SK-N-SH (cell line): ENCODE results near the gene FBXL7. TPM values are rescaled to one million over a fixed set of nuclear protein-coding genes. Genes with fewer than 3 reads are reported as not detected.

Source experiments
- CTCF ChIA-PET: fragments of 300-600, 350-600 bp; formaldehyde crosslinking; extraction: SDS; loops from one replicate; lab custom pipeline; 2021; lab: Yijun Ruan, JAX
- POLR2A ChIA-PET: fragments of 350-600 bp; sonication (Branson Sonifier 250); formaldehyde crosslinking; extraction: SDS; loops from one replicate; lab custom pipeline; 2020; ENCODE audit warnings: antibody characterized with exemption, inconsistent platforms; lab: Yijun Ruan, JAX
- DNase-seq: peaks from one replicate; pipeline ENCODE4 v3.0.0; 2012
- H2AFZ ChIP-seq: fragments of 200-600 bp; sonication (generic); 2 replicates; pipeline ENCODE4 v1.8.1; 2016; ENCODE audit warnings: antibody characterized with exemption, mild to moderate bottlenecking, low read depth
- H3F3A ChIP-seq: fragments of 200-600 bp; sonication (generic); replicated peaks from 2 replicates; pipeline ENCODE3; 2016; ENCODE audit warnings: antibody characterized with exemption, mild to moderate bottlenecking; ENCODE audit not compliant: insufficient read depth
- H3K27ac ChIP-seq, 2 experiments: fragments of 200-500 bp in 1 of 2; fragments of 200-600 bp in 1 of 2; sonication (Bioruptor generic) in 1 of 2; sonication (generic), shearing (Covaris generic) in 1 of 2; 2 replicates each; pipeline versions ENCODE4 v1.5.1 to v1.6.1; 2014 to 2016; ENCODE audit warnings: low read depth in 2 of 2, inconsistent platforms in 1 of 2, low read length in 1 of 2, mild to moderate bottlenecking in 1 of 2, mixed read lengths in 1 of 2
- H3K27me3 ChIP-seq: fragments of 200-600 bp; sonication (generic), shearing (Covaris generic); 2 replicates; pipeline ENCODE4 v1.6.1; 2016; ENCODE audit warnings: mixed run types; ENCODE audit not compliant: insufficient read depth
- H3K36me3 ChIP-seq, 2 experiments: fragments of 200-500 bp in 1 of 2; fragments of 200-600 bp in 1 of 2; sonication (Bioruptor generic) in 1 of 2; sonication (generic) in 1 of 2; replicated peaks in 1 of 2; 2 replicates each; pipeline versions ENCODE3 to v1.5.1; 2014 to 2016; ENCODE audit warnings: low read length in 1 of 2, mild to moderate bottlenecking in 1 of 2; ENCODE audit not compliant: insufficient read depth in 2 of 2, control insufficient read depth in 1 of 2
- H3K4me1 ChIP-seq, 2 experiments: fragments of 200-500 bp in 1 of 2; fragments of 200-600 bp in 1 of 2; sonication (Bioruptor generic) in 1 of 2; sonication (generic), shearing (Covaris generic) in 1 of 2; 2 replicates each; pipeline versions ENCODE4 v1.5.1 to v1.6.1; 2014 to 2016; ENCODE audit warnings: low read depth in 1 of 2, low read length in 1 of 2, mixed run types in 1 of 2; ENCODE audit not compliant: insufficient read depth in 2 of 2, control insufficient read depth in 1 of 2
- H3K4me2 ChIP-seq: fragments of 200-600 bp; sonication (generic), shearing (Covaris generic); 2 replicates; pipeline ENCODE4 v1.6.1; 2017; ENCODE audit warnings: mixed run types
- H3K4me3 ChIP-seq, 2 experiments: fragments of 200-500 bp in 1 of 2; fragments of 200-600 bp in 1 of 2; sonication (Bioruptor generic) in 1 of 2; sonication (generic), shearing (Covaris generic) in 1 of 2; 2 replicates each; pipeline versions ENCODE4 v1.5.1 to v1.8.1; 2014 to 2016; ENCODE audit warnings: low read depth in 2 of 2, inconsistent platforms in 1 of 2, low read length in 1 of 2, mild to moderate bottlenecking in 1 of 2, mixed read lengths in 1 of 2, moderate library complexity in 1 of 2
- H3K79me2 ChIP-seq: fragments of 200-600 bp; sonication (generic); 2 replicates; pipeline ENCODE4 v1.8.1; 2017; ENCODE audit warnings: mild to moderate bottlenecking; ENCODE audit not compliant: insufficient read depth
- H3K9ac ChIP-seq: fragments of 200-600 bp; sonication (generic); 2 replicates; pipeline ENCODE4 v1.6.1; 2017; ENCODE audit warnings: mixed run types
- H3K9me2 ChIP-seq: fragments of 200-600 bp; sonication (generic); 2 replicates; pipeline ENCODE4 v1.6.1; 2017; ENCODE audit warnings: mixed run types
- H3K9me3 ChIP-seq: fragments of 200-600 bp; sonication (generic); 2 replicates; pipeline ENCODE4 v1.6.1; 2017; ENCODE audit warnings: mixed run types, mild to moderate bottlenecking, moderate library complexity
- H4K20me1 ChIP-seq: fragments of 200-600 bp; sonication (generic); 2 replicates; pipeline ENCODE4 v1.6.1; 2017; ENCODE audit warnings: mild to moderate bottlenecking, mixed run types; ENCODE audit not compliant: insufficient read depth
- EZH2phosphoT487 ChIP-seq: fragments of 200-600 bp; sonication (generic); IDR thresholded peaks from 2 replicates; pipeline ENCODE4 v1.6.1; 2017; ENCODE audit warnings: low read depth, mixed run types, mild to moderate bottlenecking, antibody characterized with exemption, moderate library complexity, borderline replicate concordance
- FOXM1 ChIP-seq: IDR thresholded peaks from 2 replicates; pipeline ENCODE4 v1.4.0; 2012; ENCODE audit warnings: low read depth, mild to moderate bottlenecking
- GABPA ChIP-seq: IDR thresholded peaks from 2 replicates; pipeline ENCODE4 v1.4.0; 2012; ENCODE audit warnings: low read depth, mild to moderate bottlenecking
- MEF2A ChIP-seq: IDR thresholded peaks from 2 replicates; pipeline ENCODE4 v1.4.0; 2012; ENCODE audit warnings: low read depth, borderline replicate concordance
- MXI1 ChIP-seq: IDR thresholded peaks from 2 replicates; pipeline ENCODE4 v1.6.1; 2012; ENCODE audit warnings: mild to moderate bottlenecking, low read depth, low read length, improper control_type of control experiment
- POLR2AphosphoS5 ChIP-seq: IDR thresholded peaks from 2 replicates; pipeline ENCODE4 v1.6.1; 2012; ENCODE audit warnings: low read depth, low read length
- RFX5 ChIP-seq: IDR thresholded peaks from 2 replicates; pipeline ENCODE4 v1.6.1; 2012; ENCODE audit warnings: mild to moderate bottlenecking, improper control_type of control experiment, low read length
- RXRA ChIP-seq: IDR thresholded peaks from 2 replicates; pipeline ENCODE4 v1.4.0; 2012; ENCODE audit warnings: low read depth, mild to moderate bottlenecking, borderline replicate concordance
- USF2 ChIP-seq: fragments of 150-350 bp; IDR thresholded peaks from 2 replicates; pipeline ENCODE4 v1.6.1; 2017; ENCODE audit warnings: antibody characterized with exemption, low read length, low read depth, borderline replicate concordance
- WGBS: methylation state at CpG from one replicate; pipeline ENCODE4 v1.1.6; 2017; ENCODE audit warnings: low lambda C conversion rate; 5-methylcytosine and 5-hydroxymethylcytosine counted together
- polyA plus RNA-seq, 3 experiments: library from polyadenylated mRNA; depleted of rRNA; stranded (reverse); fragments of >200 nt; gene quantifications; 2 replicates each; pipeline ENCODE4 v1.2.3, GENCODE V29; 2012

The FBXL7 gene
- polyA plus RNA-seq, 1 of the 3 experiments (the other 2 are of a cell fraction) = 7.0 TPM

DNA sequence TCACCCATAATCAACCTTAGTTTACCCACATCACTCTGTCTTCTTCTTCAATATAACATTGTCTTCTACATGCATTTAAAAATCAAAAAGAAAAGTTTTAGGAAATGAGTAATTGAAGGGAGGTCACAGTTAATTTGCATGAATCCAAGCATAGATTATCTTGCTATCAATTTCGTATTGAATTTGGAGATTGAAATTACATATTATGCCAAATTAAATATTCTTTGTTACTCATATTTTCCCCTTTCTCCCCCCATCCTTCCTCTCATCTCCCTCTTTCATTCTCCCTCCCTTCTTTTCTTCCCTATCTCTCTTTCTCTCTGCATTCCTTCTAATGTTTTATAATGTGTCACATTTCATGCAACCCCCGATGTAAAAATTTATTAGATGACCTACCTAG, 303.3 kb downstream of the FBXL7 start:
- 64% methylated on average over 2 of the region's 2 CpGs for WGBS
- POLR2A ChIA-PET = no interaction called here

DNA sequence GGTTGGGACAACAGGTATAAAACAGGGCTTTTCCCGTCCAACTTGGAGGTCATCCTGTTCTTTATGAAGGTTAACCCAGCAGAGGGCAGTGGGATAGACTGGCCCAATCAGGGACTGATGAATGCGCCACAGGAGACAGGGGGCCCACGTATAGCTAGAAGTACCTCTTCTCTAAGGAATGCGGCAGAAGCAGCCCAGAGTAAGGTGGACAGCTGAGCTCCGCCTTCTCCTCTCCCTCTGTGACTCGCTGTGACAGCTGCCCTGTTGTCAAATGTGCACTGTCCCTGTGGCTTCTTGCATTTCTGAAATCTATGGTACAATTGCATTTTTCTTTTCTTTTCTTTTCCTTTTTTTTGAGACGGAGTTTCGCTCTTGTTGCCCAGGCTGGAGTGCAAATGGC, 306.6 kb downstream of the FBXL7 start:
- no peaks in the 10 kb centered on the region for H3K9me2 ChIP-seq
- no peak for DNase-seq
- peak overlapping the region in 1 of 2 experiments; percentile 3; a peak in 1 of 4 replicates for H3K27ac ChIP-seq
- no peak overlapping the region for H3K4me2 ChIP-seq
- no peaks in the 10 kb centered on the region for H3K27me3 ChIP-seq
- H3K9me3 ChIP-seq = no peaks in the 10 kb centered on the region
- POLR2A ChIA-PET = no interaction called here
- H4K20me1 ChIP-seq = no peaks in the 10 kb centered on the region
- peaks cover 3% of the 10 kb centered on the region for H3F3A ChIP-seq
- no peaks in the 10 kb centered on the region for H3K36me3 ChIP-seq
- TF ChIP-seq MXI1 = no peak
- TF ChIP-seq USF2 = no peak
- TF ChIP-seq POLR2AphosphoS5 = no peak
- no peak for TF ChIP-seq EZH2phosphoT487
- no peak for TF ChIP-seq MEF2A
- no peak for TF ChIP-seq RFX5
- whole genome bisulfite sequencing = 90% methylated on average over 8 of the region's 8 CpGs
- no peak overlapping the region for H3K9ac ChIP-seq
- peaks cover 14 to 23% of the 10 kb centered on the region in 2 experiments; a peak in 3 of 4 replicates for H3K4me1 ChIP-seq
- H2AFZ ChIP-seq = no peak overlapping the region
- no peak overlapping the region for H3K4me3 ChIP-seq
- 0 out of 2 replicates have a peak, but pooled peaks cover 4% of the 10 kb centered on the region for H3K79me2 ChIP-seq
- CTCF ChIA-PET = interaction anchor here (0.6 to 2.2 kb wide), 5 partner anchors 16 to 650 kb away, joined by 3 to 10 read pairs (median 3); no protein-coding TSS in a partner anchor

More for the DNA sequence above, 303.3 kb downstream of the FBXL7 start:
- Histone ChIP-seq H3K4me1 (peaks cover 10 to 18% of the 10 kb centered on the region in 2 experiments; a peak in 3 of 4 replicates), H3K9me3 (no peaks in the 10 kb centered on the region), H3K27me3 (no peaks in the 10 kb centered on the region), H2AFZ (no peak overlapping the region), H3F3A (peaks cover 3% of the 10 kb centered on the region), H3K79me2 (no peaks in the 10 kb centered on the region), H3K4me2 (no peak overlapping the region), H3K9me2 (no peaks in the 10 kb centered on the region), H3K27ac (no peak overlapping the region), H3K36me3 (no peaks in the 10 kb centered on the region), H3K9ac (no peak overlapping the region), H4K20me1 (no peaks in the 10 kb centered on the region), H3K4me3 (no peak overlapping the region)
- CTCF ChIA-PET = no interaction called here
- DNase-seq = no peak
- TF ChIP-seq POLR2AphosphoS5 = no peak
- TF ChIP-seq FOXM1 = no peak
- no peak for TF ChIP-seq RXRA
- TF ChIP-seq EZH2phosphoT487 = no peak
- TF ChIP-seq GABPA = no peak
- no peak for TF ChIP-seq USF2
